HEK293T (cell line): ENCODE measurements around the gene ITGAV.

Experiments
- CTCF ChIA-PET: fragments of 350-600 bp; formaldehyde crosslinking; extraction: SDS; loops from one replicate; lab custom pipeline; 2021; ENCODE audit warnings: antibody characterized with exemption, inconsistent platforms; lab: Yijun Ruan, JAX
- POLR2A ChIA-PET: fragments of 350-600 bp; formaldehyde crosslinking; extraction: SDS; loops from one replicate; lab custom pipeline; 2020; ENCODE audit warnings: antibody characterized with exemption, inconsistent platforms; lab: Yijun Ruan, JAX
- DNase-seq: peaks from one replicate; pipeline ENCODE4 v3.0.0; 2012; ENCODE audit warnings: mixed read lengths; ENCODE audit errors: extremely low spot score
- ARNT ChIP-seq: fragments of 450-650 bp; IDR thresholded peaks from 2 replicates; pipeline ENCODE4 v1.6.1; 2017; ENCODE audit warnings: mild to moderate bottlenecking
- BHLHE40 ChIP-seq: fragments of 450-650 bp; IDR thresholded peaks from 2 replicates; pipeline ENCODE4 v1.6.1; 2016; ENCODE audit warnings: mild to moderate bottlenecking, moderate library complexity, borderline replicate concordance
- CTBP1 ChIP-seq: fragments of 450-650 bp; IDR thresholded peaks from 2 replicates; pipeline ENCODE4 v1.6.1; 2016; ENCODE audit warnings: borderline replicate concordance
- ELF4 ChIP-seq: fragments of 450-650 bp; IDR thresholded peaks from 2 replicates; pipeline ENCODE4 v1.6.1; 2017; ENCODE audit warnings: antibody characterized with exemption
- FOXA1 ChIP-seq: fragments of 450-650 bp; IDR thresholded peaks from 2 replicates; pipeline ENCODE4 v1.6.1; 2016; ENCODE audit warnings: mild to moderate bottlenecking
- FOXK2 ChIP-seq: fragments of 450-650 bp; IDR thresholded peaks from 2 replicates; pipeline ENCODE4 v1.6.1; 2016; ENCODE audit warnings: mild to moderate bottlenecking
- FOXM1 ChIP-seq: fragments of 450-650 bp; IDR thresholded peaks from 2 replicates; pipeline ENCODE4 v1.6.1; 2017; ENCODE audit warnings: mild to moderate bottlenecking, borderline replicate concordance
- HDGF ChIP-seq: fragments of 450-650 bp; IDR thresholded peaks from 2 replicates; pipeline ENCODE4 v1.6.1; 2017; ENCODE audit warnings: antibody characterized with exemption, borderline replicate concordance
- L3MBTL2 ChIP-seq: fragments of 450-650 bp; conservative IDR thresholded peaks from 2 replicates; pipeline ENCODE4 v1.6.1; 2016; ENCODE audit warnings: mild to moderate bottlenecking
- LEF1 ChIP-seq: fragments of 450-650 bp; IDR thresholded peaks from 2 replicates; pipeline ENCODE4 v1.6.1; 2017; ENCODE audit warnings: mild to moderate bottlenecking, borderline replicate concordance
- NFRKB ChIP-seq: fragments of 450-650 bp; IDR thresholded peaks from 2 replicates; pipeline ENCODE4 v1.6.1; 2016; ENCODE audit warnings: mild to moderate bottlenecking, moderate library complexity
- PKNOX1 ChIP-seq: fragments of 450-650 bp; IDR thresholded peaks from 2 replicates; pipeline ENCODE4 v1.6.1; 2016
- SP1 ChIP-seq: fragments of 450-650 bp; IDR thresholded peaks from 2 replicates; pipeline ENCODE4 v1.6.1; 2017
- SUZ12 ChIP-seq: fragments of 450-650 bp; IDR thresholded peaks from 2 replicates; pipeline ENCODE4 v1.6.1; 2016; ENCODE audit warnings: mild to moderate bottlenecking
- TARDBP ChIP-seq: fragments of 450-650 bp; IDR thresholded peaks from 2 replicates; pipeline ENCODE4 v1.6.1; 2016
- ZNF384 ChIP-seq: fragments of 450-650 bp; IDR thresholded peaks from 2 replicates; pipeline ENCODE4 v1.6.1; 2016

Gene ITGAV

GRCh38 chr2:186589612-186590349 is at the start of gene ITGAV:
Gene ITGAV (plus strand): TSS chr2:186590056. CDS start chr2:186590339, 283 bp downstream.
- TF ChIP-seq FOXK2 (no peak), HDGF (no peak), FOXM1 (no peak), LEF1 (no peak), L3MBTL2 (peak; percentile 8; the same call in 1 of the 2 replicates), PKNOX1 (no peak), ARNT (no peak), NFRKB (no peak), ELF4 (peak; percentile 65)
- CTCF ChIA-PET = interaction anchor here (1.0 kb wide), 1 partner anchor 32 kb away, joined by 3 read pairs; no protein-coding TSS in a partner anchor
- DNase-seq = peak; percentile 83
- POLR2A ChIA-PET = interaction anchor here (0.6 to 2.7 kb wide), 23 partner anchors 10 to 411 kb away, joined by 3 to 24 read pairs (median 5); partner anchors contain the start of gene ZC3H15

GRCh38 chr2:186540941-186541340 is 48.9 kb upstream of the ITGAV start:
- ChIA-PET POLR2A (no interaction called here), CTCF (interaction anchor here (0.8 kb wide), 1 partner anchor 1651 kb away, joined by 7 read pairs; no protein-coding TSS in a partner anchor)
- TF ChIP-seq SUZ12 (no peak), ELF4 (no peak), LEF1 (no peak), ARNT (no peak), HDGF (no peak), FOXA1 (no peak), BHLHE40 (no peak), CTBP1 (no peak), SP1 (no peak), TARDBP (no peak), NFRKB (no peak), FOXM1 (no peak), L3MBTL2 (no peak), FOXK2 (no peak)
- DNase-seq = no peak

- ChIA-PET POLR2A (no interaction called here), CTCF (no interaction called here)
- no peak for DNase-seq
- TF ChIP-seq TARDBP (no peak), BHLHE40 (no peak), HDGF (no peak), ARNT (no peak), L3MBTL2 (no peak), SP1 (no peak), FOXA1 (no peak)
These were observed 47.9 kb upstream of the ITGAV start for GRCh38 chr2:186542002-186542401.

GRCh38 chr2:186543561-186544131 is 46.2 kb upstream of the ITGAV start:
- ChIA-PET POLR2A (no interaction called here), CTCF (no interaction called here)
- TF ChIP-seq SUZ12 (no peak), FOXM1 (no peak), PKNOX1 (peak; percentile 81), FOXK2 (no peak)
- DNase-seq = no peak

GRCh38 chr2:186544255-186544675 is 45.6 kb upstream of the ITGAV start:
- no peak for TF ChIP-seq L3MBTL2
- TF ChIP-seq HDGF = no peak
- TF ChIP-seq FOXM1 = no peak
- TF ChIP-seq PKNOX1 = no peak
- TF ChIP-seq SUZ12 = no peak
- TF ChIP-seq ARNT = no peak
- no peak for TF ChIP-seq FOXK2
- TF ChIP-seq CTBP1 = no peak
- TF ChIP-seq FOXA1 = no peak
- TF ChIP-seq BHLHE40 = no peak
- TF ChIP-seq ZNF384 = no peak
- TF ChIP-seq ELF4 = no peak
- no peak for TF ChIP-seq TARDBP
- TF ChIP-seq LEF1 = no peak
- ChIA-PET POLR2A (no interaction called here), CTCF (no interaction called here)
- no peak for DNase-seq

GRCh38 chr2:186546846-186547245 is 43.0 kb upstream of the ITGAV start:
- TF ChIP-seq LEF1 (no peak), FOXA1 (no peak), SP1 (no peak), PKNOX1 (no peak), L3MBTL2 (no peak), NFRKB (no peak), BHLHE40 (no peak)
- ChIA-PET POLR2A (interaction anchor here (1.2 kb wide), 1 partner anchor 43 kb away, joined by 3 read pairs; the partner anchor contains the start of gene ITGAV), CTCF (interaction anchor here (0.6 to 0.7 kb wide), 2 partner anchors 18 to 239 kb away, joined by 3 to 6 read pairs; no protein-coding TSS in a partner anchor)
- no peak for DNase-seq
